GM12801 (cell line): ENCODE results near the gene PCYT2.

Experiments
- CTCF ChIP-seq: IDR thresholded peaks from one replicate; pipeline ENCODE4 v1.5.1; 2011; ENCODE audit warnings: control low read depth; ENCODE audit not compliant: insufficient read length; ENCODE audit errors: extremely low read depth

PCYT2 gene

DNA sequence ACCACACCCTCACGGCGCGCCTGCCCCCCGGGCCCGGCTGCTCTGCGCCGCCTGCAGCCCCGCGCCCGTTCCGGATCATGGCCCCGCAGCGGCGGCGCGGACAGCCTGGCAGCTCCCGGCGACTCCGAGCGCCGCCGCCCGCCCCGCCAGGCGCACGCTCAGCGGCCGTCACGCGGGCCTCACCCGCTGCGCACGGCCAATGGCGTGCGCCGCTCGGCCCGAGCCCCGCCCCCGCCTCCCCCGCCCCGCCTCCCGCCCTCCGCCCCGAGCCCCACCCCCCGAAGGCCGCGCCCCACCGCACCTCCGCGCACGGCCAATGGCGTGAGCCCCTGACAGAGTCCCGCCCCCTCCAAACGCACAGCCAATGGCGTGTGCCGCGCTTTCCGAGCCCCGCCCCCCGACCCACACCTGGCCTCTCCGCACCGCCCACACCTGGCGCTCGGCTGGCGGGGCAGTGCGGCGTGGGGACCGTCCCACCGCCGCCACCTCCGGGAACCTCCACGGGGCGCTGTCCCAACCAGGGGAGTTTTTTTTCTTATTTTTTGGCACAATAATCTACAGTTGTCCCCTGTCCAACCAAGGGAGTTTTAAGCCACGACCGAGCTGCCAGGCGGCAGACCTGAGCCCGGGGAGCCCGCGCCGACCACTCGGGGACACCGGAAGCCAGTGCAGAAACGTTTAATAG lies at the start of gene PCYT2:
Gene PCYT2 (minus strand): TSS at position 123 of the 685 bp plus-strand sequence. CDS start 44 bp downstream, at position 79.
- no peak for TF ChIP-seq CTCF

- TF ChIP-seq CTCF = no peak
Measured at GRCh38 chr17:81960130-81960958, 49.1 kb upstream of the PCYT2 start.

GRCh38 chr17:81959362-81960129 lies 48.3 kb upstream of the PCYT2 start:
- no peak for TF ChIP-seq CTCF

GRCh38 chr17:81958633-81959342 lies 47.6 kb upstream of the PCYT2 start:
- no peak for TF ChIP-seq CTCF

DNA sequence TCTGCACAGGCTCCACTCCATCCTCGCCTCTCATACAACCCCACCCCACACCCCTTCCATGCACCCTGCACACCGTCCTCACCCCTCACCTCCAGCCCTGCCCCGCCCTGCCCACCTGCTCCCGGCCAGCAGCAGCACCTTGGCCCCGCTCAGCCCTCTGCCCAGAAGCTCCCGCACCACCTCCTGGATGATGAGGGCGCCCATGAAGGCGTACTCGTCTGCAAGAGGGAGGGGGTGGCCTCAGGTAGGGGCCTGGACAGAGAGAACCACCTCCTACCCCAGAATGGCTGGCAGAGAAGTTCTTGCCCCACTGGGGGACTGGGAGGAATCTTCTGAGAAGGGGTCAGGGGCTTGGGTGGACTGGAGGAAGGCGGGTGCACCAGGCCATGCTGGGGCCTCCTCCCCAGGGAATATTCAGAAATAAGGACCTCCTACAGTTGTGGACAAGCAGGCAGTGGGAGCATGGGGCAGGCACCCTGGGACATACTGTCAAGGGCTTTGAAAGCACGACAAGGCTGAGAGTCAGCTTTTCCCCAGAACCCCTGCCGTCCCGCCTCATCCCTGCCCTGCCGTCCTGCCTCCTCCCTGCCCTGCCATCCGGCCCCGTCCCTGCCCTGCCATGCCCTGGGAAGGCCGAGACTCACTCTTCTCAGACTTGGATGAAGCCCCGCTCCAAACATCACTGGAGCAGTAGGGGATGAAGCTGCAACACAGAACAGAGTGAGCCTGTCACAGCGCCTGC lies 46.7 kb upstream of the PCYT2 start:
- no peak for TF ChIP-seq CTCF

- TF ChIP-seq CTCF = no peak
Measured at GRCh38 chr17:81956607-81957589, 45.7 kb upstream of the PCYT2 start.
